GM18861 (cell line): ENCODE results near the gene MRPL55.

Source experiments
- ATAC-seq: cut with Tn5 transposase; IDR thresholded peaks from one replicate; pipeline ENCODE4 v1.9.1; 2021; ENCODE audit not compliant: unreplicated experiment

MRPL55 gene

DNA sequence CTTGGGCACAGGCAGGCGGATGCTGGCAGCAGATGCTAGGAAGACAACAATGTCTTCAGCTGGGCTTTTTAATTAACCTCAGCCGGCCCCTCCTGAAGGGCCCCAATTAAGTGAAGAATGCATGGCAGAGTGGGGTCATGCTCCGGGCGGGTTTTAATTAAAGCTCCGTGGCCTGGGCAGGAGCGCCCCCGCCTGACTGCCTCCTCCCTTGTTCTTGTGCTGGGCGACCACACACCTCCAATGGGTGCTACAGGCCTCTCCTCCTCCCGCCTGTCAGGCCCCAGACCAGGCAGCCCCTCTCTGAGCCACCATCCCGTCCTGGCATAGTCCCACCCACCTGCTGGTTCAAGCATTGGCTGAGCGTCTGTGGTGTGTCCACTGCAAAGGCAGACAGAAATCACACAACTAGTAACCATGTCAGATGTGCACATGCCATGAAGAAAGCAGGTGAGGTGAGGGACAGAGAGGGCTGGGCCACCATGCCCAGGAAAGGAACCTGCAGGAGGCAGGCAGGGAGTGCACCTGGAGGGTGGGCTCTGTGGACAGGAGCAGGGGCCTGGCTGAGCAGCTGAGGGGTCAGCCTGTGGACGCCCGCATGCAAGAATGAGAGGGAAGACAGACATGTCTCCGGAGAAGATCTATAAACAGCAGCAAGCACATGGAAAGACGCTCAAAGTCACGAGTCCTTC is 35.1 kb downstream of the MRPL55 start:
- no peak for ATAC-seq

DNA sequence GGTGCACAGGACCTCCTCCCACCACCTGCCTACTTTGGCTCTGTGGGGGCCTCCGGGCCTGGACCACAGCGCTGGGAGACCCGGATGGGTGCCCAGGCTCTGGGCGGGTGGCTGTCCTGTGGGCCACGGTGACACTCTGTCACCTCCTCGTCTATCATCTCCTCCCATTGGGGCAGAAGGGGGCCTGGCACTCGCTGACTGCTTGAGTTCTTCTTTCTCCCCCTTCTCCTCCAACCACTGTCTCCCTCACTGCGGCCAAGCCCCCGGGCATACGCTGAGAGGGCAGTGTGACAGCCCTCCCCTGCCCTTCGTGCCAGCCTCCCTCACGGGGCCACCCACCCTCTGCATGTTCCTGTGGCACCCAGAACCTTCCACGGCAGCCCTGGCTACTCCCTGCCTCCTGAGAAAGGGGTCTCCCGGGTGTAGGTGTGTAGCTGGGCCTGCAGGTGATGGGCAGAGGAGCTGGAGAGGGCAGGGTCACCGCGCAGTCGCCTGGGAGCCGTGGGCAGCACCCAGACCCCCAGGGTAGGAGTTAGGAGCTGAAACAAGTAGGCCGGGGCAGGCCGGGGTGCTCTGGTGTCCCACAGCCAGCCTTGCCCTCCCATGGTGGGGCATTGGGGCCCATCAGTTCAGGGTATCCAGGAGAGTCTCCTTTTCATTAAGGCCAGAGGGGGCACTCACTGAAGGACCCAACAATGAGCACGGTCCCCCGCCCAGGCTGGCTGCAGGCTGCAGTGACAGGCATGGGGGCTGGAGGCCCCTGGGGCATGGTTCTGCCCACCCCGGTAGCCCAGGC is 35.8 kb downstream of the MRPL55 start:
- ATAC-seq = no peak

GRCh38 chr1:228072658-228073043 is 36.4 kb downstream of the MRPL55 start:
- no peak for ATAC-seq

- no peak for ATAC-seq
These were observed 37.1 kb downstream of the MRPL55 start for GRCh38 chr1:228071839-228072657.

DNA sequence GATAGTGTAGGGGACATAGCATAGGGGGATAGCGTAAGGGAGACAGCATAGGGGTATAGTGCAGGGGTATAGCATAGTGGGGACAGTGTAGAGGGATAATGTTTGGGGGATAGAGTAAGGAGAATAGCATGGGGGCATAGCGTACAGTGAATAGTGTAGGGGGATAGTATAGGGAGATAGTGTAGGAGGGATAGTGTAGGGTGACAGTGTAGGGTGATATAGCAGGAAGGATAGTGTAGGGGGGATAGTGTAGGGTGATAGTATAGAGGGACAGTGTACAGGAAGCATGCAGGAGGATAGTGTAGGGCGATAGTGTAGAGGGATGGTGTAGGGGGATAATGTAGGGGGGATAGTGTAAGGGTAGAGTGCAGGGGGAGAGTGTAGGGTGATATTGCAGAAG is 38.2 kb downstream of the MRPL55 start:
- ATAC-seq = no peak

DNA sequence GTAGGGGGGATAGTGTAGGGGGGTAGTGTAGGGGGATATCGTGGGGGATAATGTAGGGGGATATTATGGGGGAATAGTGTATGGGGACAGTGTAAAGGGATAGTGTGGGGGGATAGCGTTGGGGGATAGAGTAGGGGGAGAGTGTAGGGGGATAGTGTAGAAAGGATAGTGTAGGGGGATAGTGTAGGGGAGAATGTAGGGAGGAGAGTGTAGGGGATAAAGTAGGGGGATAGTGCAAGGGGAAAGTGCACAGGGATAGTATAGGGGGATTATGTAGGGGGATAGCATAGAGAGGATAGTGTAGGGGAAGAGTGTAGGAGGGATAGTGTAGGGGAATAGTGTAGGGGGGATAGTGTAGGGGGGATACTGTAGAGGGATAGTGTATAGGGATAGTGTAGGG is 38.9 kb downstream of the MRPL55 start:
- ATAC-seq = no peak

DNA sequence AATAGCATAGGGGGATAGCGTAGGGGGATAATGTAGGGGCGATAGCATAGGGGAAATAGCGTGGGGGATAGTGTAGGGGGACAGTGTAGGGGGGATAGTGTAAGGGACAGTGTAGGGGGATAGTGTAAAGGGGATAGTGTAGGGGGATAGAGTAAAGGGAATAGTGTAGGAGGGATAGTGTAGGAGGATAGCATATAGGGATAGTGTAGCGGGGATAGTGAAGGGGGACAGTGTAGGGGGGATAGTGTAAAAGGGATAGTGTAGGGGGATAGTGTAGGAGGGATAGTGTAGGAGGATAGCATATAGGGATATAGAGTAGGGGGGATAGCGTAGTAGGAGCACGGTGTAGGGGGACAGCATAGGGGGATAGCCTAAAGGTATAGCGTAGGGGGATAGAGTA is 40.7 kb downstream of the MRPL55 start:
- no peak for ATAC-seq

DNA sequence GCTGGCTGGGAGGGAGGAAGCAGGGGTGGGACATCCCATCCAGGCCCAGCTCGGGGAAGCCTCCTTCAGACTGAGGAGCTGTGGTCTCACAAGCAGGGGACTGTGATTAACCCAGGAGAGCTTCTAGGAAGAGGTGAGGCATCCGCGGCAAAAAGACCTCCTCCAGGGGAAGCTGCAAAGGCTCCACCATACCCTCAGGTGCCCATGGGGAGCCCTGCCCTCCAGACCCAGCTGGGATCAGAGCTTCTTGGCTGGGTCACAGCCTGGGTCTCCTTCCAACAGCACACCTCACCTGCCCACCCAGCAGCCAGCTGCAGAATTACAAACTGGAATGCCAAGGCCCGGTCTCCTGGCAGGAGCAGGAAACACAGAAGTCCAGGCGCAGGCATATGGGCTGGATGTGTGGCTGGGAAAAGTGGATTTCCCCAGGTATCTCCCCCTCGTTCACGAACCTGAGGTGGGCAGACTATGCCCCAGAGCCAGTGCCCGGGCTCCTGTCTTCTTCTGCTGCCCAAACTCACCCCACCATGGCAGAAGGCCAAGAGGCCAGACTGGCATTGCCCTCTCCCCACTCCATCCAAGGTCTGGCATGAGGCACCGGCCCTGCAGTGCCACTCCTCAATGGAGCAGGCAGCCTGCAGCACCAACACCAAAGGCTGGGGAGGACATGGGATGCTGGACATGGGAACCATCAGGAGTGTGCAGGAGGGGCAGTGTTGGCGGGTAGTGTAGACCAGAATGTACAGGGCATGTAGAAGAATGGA is 42.0 kb downstream of the MRPL55 start:
- ATAC-seq = no peak

DNA sequence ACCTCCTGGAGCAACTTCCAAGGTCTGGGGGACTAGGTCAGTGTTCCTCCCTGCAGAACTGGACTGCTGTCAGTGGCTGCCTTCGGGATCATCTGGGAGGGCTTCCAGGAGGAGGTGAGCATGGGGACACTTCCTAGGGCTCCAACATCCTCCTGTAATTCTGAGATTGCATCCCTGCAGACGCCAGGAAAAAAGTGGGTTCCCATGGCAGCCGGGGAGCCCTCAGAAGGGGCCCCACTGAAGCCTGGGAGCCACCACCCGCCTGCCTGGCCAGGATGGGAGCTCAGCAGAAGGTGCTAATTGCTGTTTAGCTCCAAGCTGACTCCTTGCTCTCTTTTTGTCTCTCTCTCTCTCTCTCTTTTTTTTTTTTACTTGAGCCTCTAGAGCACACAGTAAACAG is 42.7 kb downstream of the MRPL55 start:
- ATAC-seq = no peak

DNA sequence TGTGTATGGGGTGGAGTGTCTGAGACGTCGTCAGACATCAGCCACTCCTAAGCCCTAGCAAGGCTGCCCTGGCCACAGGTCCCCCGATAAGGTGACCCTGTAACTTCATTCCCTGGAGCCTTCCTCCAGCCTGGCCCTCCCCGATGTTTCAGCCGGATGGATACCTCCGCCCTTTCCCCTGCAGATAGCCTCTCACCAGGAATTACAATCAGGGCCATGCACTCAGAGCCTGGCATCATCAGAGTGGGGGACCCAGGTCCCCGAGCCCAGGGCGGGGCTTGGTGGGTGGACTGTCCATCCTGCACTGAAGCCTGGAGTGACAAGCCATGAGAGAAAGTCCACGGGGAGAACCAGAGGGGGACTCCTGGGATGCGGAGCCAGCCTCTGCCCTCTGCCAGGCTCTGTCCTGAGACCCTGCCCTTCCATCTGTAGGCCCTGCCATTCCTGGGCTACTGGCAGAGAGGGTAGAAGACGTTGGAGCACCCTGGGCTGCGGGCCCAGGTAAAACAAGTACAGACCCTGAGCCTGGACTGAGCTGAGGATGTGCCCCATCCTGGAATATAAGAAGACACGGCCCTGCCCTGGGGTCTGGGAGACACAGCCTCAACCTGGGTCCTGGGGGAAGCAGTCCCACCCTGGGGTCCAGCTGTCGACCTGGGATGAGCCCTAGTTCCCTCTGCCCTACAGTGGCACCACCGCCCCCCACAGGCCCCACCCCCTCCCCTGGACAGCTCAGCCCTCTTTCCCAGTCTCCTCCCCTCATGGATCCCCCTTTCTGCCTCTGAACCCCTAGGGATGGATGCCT is 43.4 kb downstream of the MRPL55 start:
- ATAC-seq = no peak

DNA sequence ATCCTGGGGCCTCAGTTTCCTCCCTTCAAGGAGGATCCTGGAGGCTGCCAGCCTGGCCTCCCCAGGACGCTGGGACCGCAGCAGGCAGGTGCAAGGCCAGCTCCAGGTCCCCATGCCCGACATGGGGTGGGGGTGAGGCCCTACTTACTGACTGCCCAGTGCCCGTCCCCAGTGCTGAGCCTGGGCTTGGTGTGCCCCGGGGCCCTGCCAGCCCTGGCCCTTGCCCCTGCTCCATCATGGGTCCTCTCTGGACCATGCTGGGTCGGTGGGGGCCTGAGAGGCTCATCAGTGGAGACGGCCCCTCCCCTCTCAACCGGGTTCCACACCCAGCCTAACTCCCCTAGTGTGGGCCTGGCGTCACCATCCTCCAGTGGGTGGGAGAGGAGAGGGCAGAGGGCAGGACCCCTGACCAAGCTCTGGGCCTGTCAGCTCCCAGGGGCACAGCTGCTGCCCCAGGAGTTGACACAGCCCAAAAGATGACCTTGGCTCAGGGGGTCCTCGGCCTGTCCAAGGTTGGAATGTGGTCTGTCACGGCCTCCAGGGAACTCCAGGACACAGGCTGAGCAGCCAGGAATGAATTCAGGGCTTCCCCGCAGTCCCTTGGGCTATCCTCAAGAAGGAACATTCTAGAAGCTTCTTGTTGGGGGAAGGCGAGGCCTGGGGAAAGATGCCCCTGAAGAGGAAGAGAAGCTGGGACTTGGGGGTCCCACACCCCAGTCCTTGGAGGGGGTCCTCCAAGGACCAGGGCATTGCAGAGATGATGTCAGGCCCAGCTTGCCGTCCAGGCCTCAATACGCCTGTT is 44.2 kb downstream of the MRPL55 start:
- no peak for ATAC-seq

- no peak for ATAC-seq
These were observed 44.8 kb downstream of the MRPL55 start for GRCh38 chr1:228064296-228064695.

GRCh38 chr1:228063251-228064191 is 45.6 kb downstream of the MRPL55 start:
- no peak for ATAC-seq

DNA sequence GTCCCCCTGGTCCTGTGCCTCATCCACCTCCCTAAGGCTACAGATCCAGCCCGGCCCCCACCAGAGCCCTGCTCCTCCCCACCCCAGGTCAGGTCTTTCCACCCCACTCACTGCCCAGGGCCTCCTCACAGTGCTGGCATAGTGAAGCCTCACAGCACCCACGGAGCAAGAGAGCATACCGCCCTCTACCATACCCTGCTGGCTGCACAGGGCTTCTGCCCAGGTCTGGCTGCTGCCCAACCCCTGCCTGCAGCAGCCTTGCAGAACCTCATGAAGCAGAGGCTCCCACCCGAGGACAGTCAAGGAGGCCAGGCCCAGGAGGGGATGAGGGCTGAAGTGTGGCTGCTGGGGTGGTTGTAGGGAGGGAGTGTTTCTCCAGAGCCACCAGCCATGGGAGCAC is 46.3 kb downstream of the MRPL55 start:
- no peak for ATAC-seq

- no peak for ATAC-seq
These were observed 46.9 kb downstream of the MRPL55 start for GRCh38 chr1:228062085-228062791.

GRCh38 chr1:228061411-228062084 is 47.6 kb downstream of the MRPL55 start:
- ATAC-seq = no peak
